Activated T-cell treated with anti-CD3 and anti-CD28 coated beads for 4 hours (primary cell): Measurements from ENCODE around the gene CABP4.
"Not testable (repeated sequence)": the region's sequence is repeated elsewhere in the genome, so short reads cannot be mapped to it uniquely, and the experiment has no call there.

Experiments used
- DNase-seq: peaks from one replicate; pipeline ENCODE4 v3.0.0-alpha.2; 2020

CABP4 gene

DNA sequence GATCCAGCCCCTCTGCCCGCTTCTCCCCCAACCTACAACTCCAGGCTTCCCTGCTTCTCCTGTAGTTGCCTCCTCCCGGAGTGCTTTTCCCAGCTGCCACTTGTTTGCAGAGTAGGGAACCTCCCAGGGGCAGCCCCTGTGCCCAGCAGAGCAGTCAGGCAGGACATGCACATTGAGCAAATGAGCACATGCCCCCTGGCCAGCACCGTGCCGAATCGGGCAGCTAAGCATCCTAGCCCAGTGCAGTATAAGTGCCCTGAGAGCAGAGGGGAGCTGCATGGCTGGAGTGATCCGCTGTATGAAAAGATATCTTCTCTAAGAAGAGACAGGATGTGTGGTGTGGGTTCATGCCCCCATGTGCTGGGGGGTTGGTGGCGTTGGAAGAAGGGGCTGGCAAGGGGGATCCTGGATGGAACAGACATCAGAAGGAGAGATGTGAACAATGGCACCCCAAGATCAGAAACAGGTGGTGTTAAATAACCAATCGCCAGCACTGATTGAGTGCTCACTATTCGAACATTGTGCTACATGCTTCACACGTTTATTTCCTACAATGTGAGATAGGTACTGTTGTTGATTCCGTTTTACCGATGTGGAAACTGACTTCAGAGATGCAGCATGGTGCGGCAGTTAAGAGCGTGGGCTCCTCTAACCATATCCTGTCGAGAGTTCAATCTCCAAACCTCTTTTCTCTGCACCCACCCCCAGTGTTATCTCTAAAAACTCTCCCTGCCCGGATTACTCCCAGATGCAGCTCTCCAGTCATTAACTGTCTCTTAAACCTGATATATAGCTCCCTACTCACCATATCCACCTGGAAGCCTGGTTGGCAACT, 28.9 kb downstream of the CABP4 start:
- DNase-seq: no peak

DNA sequence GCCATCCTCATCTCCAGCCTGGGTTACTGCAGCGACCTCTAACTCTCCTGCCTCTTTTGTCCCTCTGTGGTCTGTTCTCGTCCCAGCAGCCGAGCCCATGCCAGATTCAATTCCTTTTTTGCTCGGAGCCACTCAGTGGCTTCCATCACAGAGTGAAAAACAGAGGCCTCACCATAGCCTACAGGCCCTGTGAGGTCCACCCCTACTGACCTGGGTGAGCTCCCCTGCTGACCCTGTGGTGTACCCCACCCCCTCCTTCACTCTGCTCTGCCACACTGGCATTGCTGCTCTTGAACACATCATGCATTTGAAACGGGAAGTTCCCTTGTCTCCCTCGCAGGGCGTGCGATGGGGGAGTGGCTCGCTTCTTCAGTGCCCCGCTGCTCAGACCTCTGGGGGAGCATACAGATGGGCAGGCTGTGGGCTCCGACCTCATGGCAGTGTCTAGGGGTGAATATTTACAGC, 29.7 kb downstream of the CABP4 start:
- no peak for DNase-seq

DNA sequence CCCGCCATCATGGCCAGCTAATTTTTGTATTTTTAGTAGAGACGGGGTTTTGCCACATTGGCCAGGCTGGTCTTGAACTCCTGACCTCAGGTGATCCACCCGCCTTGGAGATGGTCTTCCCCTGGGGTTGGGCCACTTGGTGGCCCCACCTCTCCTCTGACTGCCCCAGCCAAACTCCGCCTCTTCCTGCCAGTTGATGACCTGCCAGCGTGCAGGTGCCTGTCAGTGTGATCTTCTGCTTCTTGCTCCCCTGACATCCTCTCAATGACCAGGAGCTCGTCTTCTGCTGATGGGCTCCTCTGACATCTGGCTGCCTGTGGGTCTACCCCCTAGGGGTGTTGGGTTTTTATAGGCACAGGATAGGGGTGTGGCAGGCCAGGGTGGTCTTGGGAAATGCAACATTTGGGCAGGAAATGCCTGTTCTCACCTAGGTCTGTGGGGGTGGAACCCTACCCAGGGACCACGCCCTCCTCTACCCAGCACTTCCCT, 30.8 kb downstream of the CABP4 start:
- not testable (repeated sequence) for DNase-seq

DNA sequence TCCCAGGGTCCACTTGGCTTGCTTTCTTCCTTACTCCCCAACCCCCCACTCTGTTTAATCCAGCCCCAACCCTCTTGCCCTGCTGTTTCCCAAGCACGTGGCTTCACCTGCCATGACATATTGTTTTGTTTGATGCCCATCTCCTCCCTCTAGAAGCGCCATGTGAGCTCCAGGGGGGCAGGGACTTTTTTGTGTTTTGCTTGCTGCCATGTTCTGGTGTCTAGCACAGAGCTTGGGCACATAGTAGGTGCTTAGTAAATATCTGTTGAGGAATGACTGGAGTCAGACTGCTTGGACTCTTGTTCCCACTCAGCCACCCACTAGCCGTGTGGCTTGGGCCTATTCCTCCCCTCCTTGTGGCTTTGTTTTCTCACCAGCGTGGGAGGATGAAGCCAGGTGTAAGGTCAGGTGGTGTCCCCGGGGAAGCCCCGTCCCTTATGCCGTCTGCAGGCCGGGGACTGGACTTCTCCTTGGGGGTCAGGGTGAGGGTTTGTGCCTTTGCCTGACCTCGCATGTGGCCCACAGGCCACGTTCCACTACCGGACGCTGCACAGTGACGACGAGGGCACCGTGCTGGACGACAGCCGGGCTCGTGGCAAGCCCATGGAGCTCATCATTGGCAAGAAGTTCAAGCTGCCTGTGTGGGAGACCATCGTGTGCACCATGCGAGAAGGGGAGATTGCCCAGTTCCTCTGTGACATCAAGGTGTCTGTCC, 31.5 kb downstream of the CABP4 start:
- no peak for DNase-seq

DNA sequence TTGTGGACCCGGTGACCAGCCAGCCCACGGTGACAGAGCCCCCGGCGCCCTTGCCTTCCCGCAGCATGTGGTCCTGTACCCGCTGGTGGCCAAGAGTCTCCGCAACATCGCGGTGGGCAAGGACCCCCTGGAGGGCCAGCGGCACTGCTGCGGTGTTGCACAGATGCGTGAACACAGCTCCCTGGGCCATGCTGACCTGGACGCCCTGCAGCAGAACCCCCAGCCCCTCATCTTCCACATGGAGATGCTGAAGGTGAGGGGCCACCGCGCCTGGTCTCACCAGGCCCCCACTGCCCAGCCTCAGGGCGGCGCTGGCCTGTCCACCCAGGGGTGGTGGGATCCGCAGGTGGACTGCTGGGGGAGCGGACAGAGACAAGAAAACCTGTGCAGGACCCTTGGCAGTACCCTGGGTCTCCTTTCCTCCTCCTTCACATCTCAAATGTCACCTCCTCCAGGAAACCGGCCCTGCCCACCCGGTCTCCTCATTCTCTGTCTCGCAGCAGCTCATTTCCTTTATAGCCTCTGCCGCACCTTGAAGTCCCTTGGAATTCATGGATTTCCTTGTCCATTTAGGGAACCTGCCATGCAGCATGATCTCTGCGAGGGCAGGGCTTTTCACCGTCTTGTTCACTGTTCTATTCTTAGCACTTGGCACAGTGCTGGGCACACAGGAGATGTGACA, 34.2 kb downstream of the CABP4 start:
- DNase-seq: no peak

DNA sequence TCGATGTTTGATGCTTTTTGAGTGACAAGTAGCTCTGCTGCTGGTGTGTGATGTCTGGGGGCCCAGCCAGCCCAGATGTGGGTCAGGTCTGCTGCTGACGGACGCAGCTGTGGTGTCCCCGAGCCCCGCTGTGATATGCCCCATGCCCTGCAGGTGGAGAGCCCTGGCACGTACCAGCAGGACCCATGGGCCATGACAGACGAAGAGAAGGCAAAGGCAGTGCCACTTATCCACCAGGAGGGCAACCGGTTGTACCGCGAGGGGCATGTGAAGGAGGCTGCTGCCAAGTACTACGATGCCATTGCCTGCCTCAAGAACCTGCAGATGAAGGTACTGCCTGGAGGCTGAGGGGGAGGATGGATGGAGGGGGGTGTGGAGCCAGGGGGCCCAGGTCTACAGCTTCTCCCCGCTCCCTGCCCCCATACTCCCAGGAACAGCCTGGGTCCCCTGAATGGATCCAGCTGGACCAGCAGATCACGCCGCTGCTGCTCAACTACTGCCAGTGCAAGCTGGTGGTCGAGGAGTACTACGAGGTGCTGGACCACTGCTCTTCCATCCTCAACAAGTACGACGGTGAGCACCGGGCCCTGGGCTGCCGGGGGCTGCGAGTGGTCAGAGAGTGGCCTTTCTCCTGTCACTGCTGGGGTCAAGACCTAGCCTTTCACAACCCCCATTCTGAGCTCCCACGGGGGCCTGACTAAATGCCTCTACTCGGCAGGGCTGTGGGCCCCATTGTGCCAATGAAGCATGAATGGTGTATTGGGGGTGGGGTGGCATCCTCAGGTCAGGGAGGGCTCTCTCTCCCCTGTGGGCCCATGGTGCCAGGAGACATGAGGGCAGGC, 35.0 kb downstream of the CABP4 start:
- no peak for DNase-seq

DNA sequence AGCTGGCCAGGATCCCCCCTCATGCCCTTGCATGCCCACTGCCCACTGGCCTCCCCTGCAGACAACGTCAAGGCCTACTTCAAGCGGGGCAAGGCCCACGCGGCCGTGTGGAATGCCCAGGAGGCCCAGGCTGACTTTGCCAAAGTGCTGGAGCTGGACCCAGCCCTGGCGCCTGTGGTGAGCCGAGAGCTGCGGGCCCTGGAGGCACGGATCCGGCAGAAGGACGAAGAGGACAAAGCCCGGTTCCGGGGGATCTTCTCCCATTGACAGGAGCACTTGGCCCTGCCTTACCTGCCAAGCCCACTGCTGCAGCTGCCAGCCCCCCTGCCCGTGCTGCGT, 35.5 kb downstream of the CABP4 start:
- no peak for DNase-seq

DNA sequence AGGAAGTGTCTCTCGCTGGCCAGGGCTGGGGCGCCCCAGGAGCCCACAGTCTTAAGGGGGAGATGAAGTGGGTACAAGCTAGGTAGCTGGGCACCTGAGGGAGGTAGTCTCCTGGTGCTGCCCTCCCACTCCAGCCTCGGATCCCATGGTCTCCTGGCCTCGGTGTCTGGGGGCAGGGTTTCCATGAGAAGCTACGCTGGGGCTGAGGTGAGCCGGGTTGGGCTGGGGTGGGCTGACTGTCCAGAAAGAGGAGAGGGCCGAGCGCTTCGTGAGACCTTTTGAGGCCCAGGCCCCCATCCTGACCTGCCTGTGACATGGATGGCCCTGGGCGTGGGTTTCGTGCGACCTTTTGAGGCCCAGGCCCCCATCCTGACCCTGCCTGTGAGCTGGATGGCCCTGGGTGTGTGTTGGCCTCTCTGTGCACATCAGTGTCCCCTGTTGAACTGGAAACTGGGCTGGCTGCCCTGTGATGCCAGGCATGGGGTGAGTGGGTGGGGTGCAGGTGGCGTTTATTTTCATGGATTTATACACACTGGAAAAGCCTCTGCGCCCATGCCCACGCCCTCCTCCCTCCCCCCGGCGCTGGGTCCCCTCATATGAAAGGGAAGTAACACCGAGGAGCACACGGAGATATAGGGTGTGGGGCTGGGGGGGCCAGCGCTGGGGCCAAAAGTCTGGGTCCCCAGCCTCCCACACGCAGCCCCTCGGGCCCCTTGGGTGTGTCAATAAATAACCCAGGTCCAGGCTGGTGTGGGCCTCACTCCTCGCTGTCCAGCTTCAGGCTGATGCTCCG, 36.3 kb downstream of the CABP4 start:
- no peak for DNase-seq

DNA sequence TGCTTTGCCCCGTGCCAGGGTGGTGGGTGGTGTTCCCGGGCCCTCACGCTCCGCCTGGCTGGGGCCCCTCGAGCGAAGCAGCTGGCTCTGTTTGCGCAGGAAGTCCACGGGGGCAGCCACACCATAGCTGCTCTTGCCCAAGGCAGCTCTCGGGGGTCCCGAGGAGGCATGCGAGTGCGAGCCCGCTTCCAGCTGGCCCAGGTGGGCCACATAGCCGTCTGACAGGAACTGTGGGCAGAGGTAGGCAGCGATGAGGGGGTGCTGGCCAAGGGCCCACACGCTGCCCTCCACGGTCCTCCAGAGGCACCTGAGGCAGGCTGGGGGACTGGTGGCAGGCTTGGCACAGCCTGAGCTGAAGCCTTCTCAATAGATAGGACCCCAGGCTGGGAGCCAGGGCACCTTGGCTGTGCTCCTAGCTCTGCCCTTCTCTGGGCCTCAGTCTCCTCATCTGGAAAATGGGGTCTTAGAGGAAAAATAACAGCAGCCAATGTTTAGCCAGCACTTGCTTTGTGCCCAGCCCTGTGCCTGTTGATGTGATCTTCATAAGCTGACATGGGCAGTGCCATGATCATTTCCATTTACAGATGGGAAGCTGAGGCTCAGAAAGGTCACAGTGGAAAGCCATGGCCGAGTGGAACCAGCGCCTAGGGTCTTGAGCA, 37.0 kb downstream of the CABP4 start:
- no peak for DNase-seq

DNA sequence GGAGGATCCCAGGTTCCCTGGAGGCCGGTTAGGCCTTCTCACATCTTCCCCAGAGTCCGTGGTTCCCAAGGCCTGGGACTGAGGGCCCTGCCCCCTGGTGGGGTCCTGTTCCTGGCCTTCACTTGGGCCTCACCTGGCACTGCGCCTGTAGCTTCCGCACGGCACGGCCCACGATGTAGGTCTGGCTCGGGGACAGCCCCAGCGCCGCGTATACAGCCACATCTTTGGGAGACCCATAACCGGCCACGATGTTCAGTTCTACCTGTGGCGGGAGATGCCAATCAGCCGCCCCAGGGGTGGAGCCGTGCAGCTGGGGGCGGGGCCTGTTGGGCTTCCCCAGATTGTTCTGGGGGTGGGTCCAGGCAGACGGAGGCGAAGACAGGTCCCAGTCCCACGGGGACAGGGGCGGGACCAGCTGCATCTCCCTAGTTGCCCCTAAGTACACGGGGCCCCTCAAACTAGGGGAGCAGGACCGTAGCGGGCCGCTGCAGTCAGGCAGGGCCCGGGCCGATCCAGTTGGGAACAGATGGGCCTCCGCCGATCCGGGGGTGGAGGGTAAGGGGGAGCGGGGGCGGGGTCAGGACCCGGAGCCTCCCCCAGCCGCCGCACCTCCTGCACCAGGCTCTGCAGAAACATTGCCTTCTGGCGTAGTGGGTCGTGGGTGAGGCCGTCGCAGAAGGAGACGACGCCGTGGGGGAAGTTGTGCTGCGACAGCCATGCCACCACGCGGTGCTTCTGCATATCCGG, 37.8 kb downstream of the CABP4 start:
- DNase-seq: no peak

DNA sequence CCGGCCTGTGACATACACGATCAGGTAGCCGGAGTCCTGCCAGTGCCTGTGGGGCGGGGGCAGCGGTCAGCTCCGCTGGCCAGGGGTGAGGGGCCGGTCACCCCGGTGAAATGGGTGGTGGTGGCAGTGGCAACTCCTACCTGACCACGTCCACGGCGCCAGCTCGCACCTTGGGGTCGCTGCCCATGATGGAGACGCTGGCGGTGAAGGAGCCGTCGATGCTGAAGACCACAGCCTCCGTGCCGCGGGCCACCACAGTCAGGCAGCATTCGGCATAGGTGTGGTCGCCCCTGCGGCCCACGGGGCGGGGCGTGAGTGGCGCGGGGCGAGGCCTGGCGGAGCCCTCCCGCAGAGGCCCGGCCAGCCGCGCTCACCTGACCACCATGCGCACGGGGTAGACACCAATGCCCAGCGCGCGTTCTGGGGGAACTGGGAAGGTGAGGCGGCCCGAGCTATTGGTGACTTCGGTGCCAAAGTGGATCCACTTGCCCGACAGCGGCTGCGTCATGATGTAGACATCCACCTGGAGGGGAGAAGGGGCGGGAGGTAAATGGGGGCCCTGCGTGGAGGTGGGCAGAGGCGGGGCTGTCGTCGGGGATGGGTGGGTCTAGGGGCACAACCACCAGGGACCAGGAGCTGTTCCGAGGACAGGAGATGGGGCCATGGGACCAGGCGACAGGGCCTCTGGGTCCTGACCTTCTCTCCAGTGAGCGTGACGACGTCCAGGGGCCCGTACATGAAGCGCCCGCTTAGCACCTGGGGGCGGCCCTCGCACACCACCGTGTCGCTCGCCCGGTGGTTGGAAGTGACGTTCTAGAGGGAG, 38.6 kb downstream of the CABP4 start:
- DNase-seq: no peak

DNA sequence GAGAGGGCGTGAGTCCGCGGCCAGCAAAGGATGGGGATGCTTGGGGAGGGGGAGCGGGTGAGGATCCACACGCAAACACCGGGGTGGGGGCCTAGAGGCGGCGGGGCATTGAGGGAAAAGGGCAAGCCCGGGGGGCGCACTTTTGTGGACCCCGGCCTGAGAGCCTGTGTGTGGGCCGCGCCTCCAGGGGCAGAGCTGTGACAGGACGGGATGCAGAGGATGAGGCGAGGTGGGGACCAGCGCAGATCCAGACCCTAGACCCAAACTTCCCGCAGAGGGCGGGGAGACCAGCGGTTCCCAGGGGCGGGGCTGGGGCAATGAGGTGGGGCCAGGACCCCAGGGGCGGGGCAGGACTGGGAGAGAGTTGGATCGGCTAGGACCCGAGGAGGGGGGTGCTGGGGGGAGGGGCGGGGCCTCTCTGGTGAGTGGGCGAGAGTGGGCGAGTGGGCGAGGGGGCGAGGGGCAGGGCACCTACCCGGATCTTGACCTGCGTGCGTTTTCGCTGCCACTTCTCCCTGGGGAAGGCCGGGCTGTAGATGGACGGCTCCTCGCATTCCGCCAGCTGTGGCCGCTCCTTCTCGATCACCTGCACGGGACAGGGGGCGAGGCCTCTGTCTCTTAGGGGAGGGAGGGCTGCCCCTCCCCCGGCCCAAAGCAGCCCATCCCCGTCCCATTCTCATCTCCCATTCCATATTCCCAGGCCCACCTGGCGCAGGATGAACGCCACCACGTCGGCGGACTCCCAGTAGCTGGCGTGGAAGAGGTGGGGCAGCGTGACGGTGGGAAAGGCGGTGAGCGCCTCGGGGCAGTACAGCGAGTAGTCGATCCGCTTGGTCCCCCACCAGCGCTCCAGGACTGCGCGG, 39.4 kb downstream of the CABP4 start:
- DNase-seq: no peak

DNA sequence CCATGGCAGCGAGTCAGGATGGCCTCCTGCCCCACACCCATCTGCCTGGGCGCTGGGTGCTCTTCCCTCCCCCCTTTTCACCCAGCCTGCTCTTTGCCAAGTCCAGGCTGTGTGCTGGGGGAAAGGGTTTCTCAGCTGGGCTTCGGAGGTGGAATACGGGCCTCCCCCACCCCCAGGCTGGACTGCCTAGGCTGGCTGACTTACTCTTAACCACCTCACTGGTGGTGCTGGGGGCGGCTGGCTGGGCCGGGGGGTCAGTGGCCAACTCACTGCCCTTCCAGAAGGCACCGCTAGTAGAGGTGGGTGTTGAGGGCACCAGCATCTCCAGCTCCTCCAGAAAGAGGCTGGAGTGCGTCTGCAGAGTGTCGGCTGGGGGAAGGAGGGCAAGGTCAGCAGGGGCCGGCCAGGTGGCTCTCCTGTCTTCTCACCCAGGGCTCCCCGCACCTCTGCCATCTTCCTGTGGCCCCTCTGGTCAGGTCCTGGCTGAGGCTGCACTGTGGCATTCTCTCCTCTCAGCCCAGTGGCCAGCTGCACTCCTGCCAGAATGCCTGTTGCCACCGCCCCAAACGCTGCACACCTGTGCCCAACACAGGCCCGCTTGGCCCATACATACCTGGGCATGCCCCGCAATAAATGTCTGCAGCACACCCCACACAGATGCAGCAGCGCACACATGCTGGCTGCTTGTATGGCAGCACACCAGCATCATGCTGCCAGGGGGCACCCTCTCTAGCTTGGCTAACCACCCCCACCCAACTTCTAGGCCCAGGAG, 40.3 kb downstream of the CABP4 start:
- no peak for DNase-seq

DNA sequence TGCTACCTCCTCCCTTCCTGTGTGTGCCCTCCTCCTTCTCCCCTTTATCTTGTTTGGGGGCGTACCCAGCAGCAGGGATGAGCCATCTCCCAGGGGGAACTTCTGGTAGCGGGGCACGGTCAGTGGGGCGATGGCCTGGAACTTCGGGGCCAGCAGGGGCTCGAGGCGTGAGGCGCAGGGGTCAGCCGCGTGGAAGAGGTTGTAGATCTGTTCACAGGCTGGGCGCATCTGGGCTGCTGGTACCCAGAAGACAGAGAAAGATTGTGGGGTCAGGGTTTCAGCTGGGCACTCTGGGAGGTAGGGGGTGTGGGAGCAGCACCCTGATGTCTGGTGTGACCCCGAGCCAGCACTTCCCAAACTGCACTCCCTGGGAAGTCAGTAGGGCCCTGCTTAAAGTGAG, 41.0 kb downstream of the CABP4 start:
- DNase-seq: no peak

DNA sequence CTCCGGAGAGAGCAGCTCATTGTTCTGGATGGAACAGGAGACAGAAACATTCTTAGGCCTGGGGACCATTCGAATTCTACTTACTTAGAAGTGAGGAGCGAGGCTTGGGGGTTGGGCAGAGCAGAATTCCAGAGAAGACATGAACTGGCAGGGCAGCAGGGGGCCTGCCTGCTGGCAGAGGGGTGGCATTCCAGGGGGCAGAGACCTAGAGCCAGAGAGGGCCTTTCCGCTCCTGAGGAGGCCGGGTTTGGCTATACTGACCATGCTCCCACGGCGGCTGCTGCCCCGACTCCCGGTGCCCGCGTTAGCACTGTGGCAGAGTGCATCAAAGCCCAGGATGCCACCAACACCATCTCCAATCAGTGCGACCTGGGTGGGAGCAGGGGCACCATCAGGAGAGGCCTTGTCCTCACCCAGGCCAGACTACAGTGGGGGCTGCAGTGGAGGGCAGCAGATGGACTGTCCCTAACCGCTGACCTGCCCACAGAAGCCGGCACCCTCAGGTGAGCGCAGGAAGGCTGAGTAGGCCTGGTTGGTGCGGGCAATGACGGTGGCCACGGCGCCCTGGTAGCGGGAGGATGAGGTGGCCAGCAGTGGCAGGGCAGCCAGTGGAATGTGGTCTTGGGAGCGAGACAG, 42.6 kb downstream of the CABP4 start:
- DNase-seq: no peak

DNA sequence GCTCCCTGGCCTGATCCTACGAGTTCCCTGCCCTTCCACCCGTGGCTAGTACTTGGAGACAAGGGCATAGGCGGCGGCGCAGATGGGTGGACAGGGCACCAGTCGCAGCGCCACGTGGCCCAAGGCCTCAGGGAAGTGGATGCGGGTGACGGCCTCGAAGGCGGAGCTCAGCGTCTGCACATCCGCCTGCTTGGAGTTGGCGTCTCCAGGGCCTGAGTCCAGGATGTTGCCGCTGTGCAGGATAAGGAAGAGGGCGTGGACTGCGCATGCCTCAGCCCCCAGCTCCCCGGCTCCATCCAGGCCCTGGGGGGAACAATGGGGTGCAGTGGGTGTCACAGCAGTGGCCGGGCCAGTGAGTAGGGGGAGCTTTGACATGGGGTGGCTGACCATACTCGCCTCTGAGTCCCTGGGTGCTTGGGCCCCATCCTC, 43.4 kb downstream of the CABP4 start:
- DNase-seq: no peak

DNA sequence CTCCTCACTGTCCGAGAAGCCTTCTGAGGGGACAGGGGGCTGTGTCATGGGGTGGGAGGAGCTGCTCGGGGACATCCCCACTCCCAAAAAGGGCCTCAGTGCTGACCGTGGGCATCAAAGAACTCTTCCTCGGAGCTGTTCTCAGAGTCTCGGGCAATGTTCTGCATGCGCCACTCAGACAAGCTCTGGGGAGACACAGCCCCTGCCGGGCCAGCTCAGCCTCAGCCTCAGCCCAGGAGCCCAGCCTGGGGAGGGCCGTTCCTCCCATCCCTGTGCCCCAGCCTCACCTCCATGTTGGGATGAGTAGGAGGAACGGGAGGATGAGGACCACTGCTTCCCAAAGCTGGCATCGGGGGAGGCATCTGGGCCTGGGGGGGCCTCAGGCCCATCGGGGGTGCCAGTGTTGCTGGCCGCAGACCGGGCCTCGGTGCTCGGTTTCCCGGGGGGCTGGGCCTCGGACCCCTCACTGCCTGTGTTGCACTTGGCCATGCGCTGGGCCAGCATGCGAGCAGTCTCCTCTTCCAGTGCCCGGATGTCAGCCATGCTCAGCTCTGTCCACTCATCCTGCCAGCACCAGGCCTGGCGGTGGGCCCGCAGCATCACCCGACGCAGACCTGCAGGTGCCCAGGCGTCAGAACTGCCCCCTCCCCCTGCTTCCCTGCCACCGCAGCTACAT, 44.8 kb downstream of the CABP4 start:
- no peak for DNase-seq
